ENCODE measurements around the gene PTPRE. TPM values are rescaled to one million over a fixed set of nuclear protein-coding genes. Genes with fewer than 3 reads are reported as not detected.

PTPRE gene
- total RNA-seq, 1 experiment from 2014 or later = 20.4 TPM

DNA sequence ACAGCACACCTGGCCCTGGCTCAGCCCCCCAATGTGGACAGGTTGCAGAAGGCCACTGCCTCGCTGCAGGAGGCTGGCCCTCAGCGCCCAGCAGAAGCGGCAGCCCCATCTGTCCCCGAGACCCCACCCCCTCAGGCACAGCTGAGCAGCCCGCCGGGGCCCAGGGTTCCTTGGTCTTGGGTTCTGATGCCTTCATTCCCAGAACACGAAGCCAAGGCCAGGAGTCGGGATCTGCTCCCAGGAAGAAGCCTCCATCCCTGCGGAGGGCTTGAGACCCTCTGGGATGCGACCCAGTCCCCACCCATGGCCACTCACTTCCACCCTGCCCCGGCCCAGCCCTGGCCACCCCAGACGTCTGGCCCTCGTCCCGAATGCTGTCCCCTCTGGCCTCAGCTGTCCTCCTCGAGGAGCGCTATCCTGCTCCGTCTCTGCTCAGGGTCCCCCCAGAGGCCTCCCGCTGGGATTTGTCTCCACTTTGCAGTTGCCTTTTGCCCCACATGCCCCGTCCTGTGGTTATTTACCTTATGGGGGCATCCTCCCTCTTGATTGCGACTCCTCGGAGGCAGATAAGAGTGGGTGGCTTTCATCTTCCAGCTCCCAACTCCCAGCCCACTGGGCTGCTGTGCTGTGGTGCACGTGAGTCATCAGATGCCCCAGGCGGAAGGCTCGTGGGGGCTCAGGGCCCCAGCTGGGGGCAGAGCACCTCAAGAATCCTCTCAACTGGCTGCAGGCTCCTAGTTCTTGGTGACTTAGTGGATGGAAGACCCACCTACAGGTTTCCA, 121.8 kb downstream of the PTPRE start:
- Histone ChIP-seq H3K9ac (ENCODE audit: low read length) (no peak overlapping the region), H2AFZ (ENCODE audit: low read length) (no peak overlapping the region), H3K9me3 (ENCODE audit: low read length) (no peaks in the 10 kb centered on the region), H3K4me2 (ENCODE audit: low read depth, low read length, poor library complexity, severe bottlenecking) (no peak overlapping the region), H3K4me1 (ENCODE audit: low read length) (peaks cover 6% of the 10 kb centered on the region; the same call in 1 of the 2 replicates), H3K79me2 (ENCODE audit: low read length) (no peaks in the 10 kb centered on the region), H3K27ac (ENCODE audit: low read length) (no peak overlapping the region), H3K4me3 (ENCODE audit: low read length) (no peak overlapping the region), H3K36me3 (ENCODE audit: insufficient read depth, low read length) (no peaks in the 10 kb centered on the region), H4K20me1 (ENCODE audit: insufficient read depth, low read depth, low read length) (no peaks in the 10 kb centered on the region), H3K9me2 (replicated peaks; ENCODE audit: insufficient read depth, low read length) (no peaks in the 10 kb centered on the region), H3K27me3 (ENCODE audit: low read length) (no peaks in the 10 kb centered on the region)
- no peak for DNase-seq

DNA sequence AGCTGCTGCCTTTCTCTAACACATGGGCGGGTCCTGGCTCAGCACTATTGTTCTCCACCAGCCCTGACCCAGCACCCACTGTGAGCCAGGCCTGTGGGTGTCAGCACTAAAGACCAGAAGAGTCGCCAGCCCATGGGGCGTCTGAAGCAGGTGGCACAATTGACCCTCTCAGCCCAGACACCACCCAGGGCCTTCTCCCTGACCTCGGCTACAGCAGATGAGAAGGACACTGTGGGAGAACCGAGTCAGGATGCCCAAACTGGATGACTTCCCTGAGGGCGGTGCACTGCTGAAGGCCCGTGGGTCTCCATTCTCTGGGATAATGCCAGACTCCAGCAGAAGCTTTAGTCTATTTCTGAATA, 122.4 kb downstream of the PTPRE start:
- H4K20me1 ChIP-seq (ENCODE audit: insufficient read depth, low read depth, low read length) = no peaks in the 10 kb centered on the region

DNA sequence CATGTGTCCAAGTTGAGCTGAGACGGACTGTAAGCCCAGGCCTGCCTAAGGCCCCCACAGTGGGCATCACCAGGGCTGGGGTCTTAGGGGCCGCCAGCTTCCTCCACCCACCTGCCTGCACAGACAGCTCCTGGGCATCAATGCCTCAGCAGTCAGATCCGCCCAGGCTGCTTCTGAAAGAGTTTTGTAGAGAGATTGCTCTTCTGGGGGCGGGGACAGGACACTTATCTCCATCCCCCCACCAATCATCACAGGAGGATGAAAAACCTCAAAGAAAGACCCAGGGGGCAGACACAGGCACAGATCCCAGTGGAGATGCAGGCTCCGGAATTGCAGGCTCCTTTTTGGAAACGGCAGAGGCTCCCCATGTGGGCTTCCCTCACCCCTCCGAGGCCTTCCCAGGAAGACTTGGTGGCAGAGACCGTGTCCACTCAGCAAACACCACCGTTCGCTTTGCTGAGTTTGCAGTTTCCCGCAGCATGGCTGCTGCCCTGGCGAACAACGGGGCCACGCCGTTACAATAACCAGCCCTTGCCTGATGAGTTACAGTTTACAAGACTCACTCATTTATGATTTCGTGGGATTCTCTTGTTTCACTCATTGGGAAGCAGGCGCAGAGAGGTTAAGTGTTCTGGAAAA, 122.9 kb downstream of the PTPRE start:
- Histone ChIP-seq H3K4me2 (ENCODE audit: low read depth, low read length, poor library complexity, severe bottlenecking) (no peak overlapping the region), H3K9me3 (ENCODE audit: low read length) (no peaks in the 10 kb centered on the region), H3K36me3 (ENCODE audit: insufficient read depth, low read length) (no peaks in the 10 kb centered on the region), H3K4me1 (ENCODE audit: low read length) (peaks cover 6% of the 10 kb centered on the region; the same call in 1 of the 2 replicates), H3K27me3 (ENCODE audit: low read length) (no peaks in the 10 kb centered on the region), H2AFZ (ENCODE audit: low read length) (no peak overlapping the region), H3K9ac (ENCODE audit: low read length) (no peak overlapping the region), H4K20me1 (ENCODE audit: insufficient read depth, low read depth, low read length) (no peaks in the 10 kb centered on the region), H3K27ac (ENCODE audit: low read length) (no peak overlapping the region), H3K4me3 (ENCODE audit: low read length) (no peak overlapping the region), H3K9me2 (replicated peaks; ENCODE audit: insufficient read depth, low read length) (no peaks in the 10 kb centered on the region), H3K79me2 (ENCODE audit: low read length) (no peaks in the 10 kb centered on the region)
- no peak for DNase-seq

More for the DNA sequence above, 122.4 kb downstream of the PTPRE start:
- Histone ChIP-seq H3K27ac (ENCODE audit: low read length) (no peak overlapping the region), H3K9ac (ENCODE audit: low read length) (no peak overlapping the region), H3K4me3 (ENCODE audit: low read length) (no peak overlapping the region), H2AFZ (ENCODE audit: low read length) (no peak overlapping the region), H3K9me3 (ENCODE audit: low read length) (no peaks in the 10 kb centered on the region), H3K4me1 (ENCODE audit: low read length) (peaks cover 6% of the 10 kb centered on the region; the same call in 1 of the 2 replicates), H3K27me3 (ENCODE audit: low read length) (no peaks in the 10 kb centered on the region), H3K36me3 (ENCODE audit: insufficient read depth, low read length) (no peaks in the 10 kb centered on the region), H3K79me2 (ENCODE audit: low read length) (no peaks in the 10 kb centered on the region), H3K9me2 (replicated peaks; ENCODE audit: insufficient read depth, low read length) (no peaks in the 10 kb centered on the region), H3K4me2 (ENCODE audit: low read depth, low read length, poor library complexity, severe bottlenecking) (no peak overlapping the region)
- no peak for DNase-seq

DNA sequence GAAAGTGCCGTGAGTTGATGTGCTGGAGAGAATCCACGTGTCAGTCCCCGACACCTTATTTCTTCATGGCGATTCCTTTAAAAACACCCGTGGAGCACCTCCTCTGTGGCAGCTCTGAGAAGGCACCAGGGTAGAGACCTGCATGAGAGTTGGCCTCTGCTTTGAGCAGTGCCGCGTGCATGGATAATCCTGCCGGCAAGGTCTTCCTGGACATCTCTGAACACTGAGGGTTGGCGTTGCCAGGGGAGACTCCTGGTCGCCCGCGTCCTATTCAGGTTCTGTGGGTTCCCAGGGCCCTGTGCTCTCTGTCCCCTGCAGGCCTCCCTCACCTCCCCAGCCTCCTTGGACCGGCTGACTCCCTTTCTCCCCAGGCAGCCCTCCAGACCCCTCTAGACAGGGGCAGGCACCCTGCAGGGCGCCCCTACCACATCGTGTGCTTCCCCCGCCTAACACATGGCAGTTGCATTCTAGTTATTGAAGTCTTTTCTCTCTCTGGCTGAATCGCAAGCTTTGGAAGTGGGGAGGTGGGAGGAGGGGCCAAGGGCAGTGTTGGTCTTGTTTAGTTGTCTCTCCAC, 123.7 kb downstream of the PTPRE start:
- Histone ChIP-seq H3K9me3 (ENCODE audit: low read length) (no peaks in the 10 kb centered on the region), H3K4me3 (ENCODE audit: low read length) (no peak overlapping the region), H2AFZ (ENCODE audit: low read length) (no peak overlapping the region), H3K79me2 (ENCODE audit: low read length) (no peaks in the 10 kb centered on the region), H3K9me2 (replicated peaks; ENCODE audit: insufficient read depth, low read length) (no peaks in the 10 kb centered on the region), H3K9ac (ENCODE audit: low read length) (no peak overlapping the region), H3K27ac (ENCODE audit: low read length) (no peak overlapping the region), H3K36me3 (ENCODE audit: insufficient read depth, low read length) (no peaks in the 10 kb centered on the region), H3K4me1 (ENCODE audit: low read length) (peaks cover 6% of the 10 kb centered on the region; the same call in 1 of the 2 replicates), H3K27me3 (ENCODE audit: low read length) (no peaks in the 10 kb centered on the region), H4K20me1 (ENCODE audit: insufficient read depth, low read depth, low read length) (no peaks in the 10 kb centered on the region), H3K4me2 (ENCODE audit: low read depth, low read length, poor library complexity, severe bottlenecking) (no peak overlapping the region)
- no peak for DNase-seq

DNA sequence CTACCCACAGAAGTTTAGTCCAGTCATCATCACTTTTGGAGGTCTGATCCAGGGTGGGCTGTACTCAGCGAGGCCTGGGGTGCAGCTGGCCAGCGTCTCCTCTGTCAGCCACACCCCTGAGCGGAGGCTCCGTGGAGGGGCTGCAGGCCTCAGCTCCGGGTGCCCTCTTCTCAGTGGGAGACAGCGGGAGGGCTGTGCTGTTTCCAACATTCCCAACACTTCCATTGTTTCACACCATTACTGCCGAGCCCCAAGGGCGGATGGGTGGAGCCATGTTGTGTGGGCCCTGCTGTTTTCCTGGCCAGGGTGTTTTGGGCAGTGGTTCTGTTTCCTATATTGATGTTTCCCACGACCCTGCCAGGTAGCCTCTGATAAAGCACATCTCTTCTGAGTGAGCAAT, 124.3 kb downstream of the PTPRE start:
- DNase-seq = no peak
- no peaks in the 10 kb centered on the region for H4K20me1 ChIP-seq (ENCODE audit: insufficient read depth, low read depth, low read length)
- H2AFZ ChIP-seq (ENCODE audit: low read length) = no peak overlapping the region
- no peaks in the 10 kb centered on the region for H3K9me3 ChIP-seq (ENCODE audit: low read length)
- no peak overlapping the region for H3K27ac ChIP-seq (ENCODE audit: low read length)
- peaks cover 6% of the 10 kb centered on the region; the same call in 1 of the 2 replicates for H3K4me1 ChIP-seq (ENCODE audit: low read length)
- no peaks in the 10 kb centered on the region for H3K9me2 ChIP-seq (replicated peaks; ENCODE audit: insufficient read depth, low read length)
- H3K4me2 ChIP-seq (ENCODE audit: low read depth, low read length, poor library complexity, severe bottlenecking) = no peak overlapping the region
- no peak overlapping the region for H3K4me3 ChIP-seq (ENCODE audit: low read length)
- no peaks in the 10 kb centered on the region for H3K36me3 ChIP-seq (ENCODE audit: insufficient read depth, low read length)
- H3K79me2 ChIP-seq (ENCODE audit: low read length) = no peaks in the 10 kb centered on the region
- no peak overlapping the region for H3K9ac ChIP-seq (ENCODE audit: low read length)
- H3K27me3 ChIP-seq (ENCODE audit: low read length) = no peaks in the 10 kb centered on the region

DNA sequence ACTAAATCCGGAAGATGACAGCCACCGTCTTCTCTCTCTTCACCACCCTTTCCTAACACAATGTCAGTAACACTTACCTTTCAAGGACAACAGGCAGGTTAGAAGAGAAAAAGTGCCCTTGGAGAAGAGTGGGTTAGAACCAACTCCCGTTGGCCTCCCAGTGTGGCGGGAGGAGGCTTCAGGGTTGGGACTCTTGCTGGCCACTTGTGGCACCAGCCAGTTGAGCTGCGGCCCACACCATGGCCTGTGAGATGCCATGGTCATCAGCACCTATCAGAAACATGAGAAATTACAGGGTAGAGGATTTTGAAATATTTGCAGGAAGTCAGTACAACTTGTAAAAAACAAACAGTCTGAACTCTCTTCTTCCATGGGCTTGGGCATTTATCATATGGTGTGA, 125.6 kb downstream of the PTPRE start:
- no peak for DNase-seq
- no peak overlapping the region for H3K4me3 ChIP-seq (ENCODE audit: low read length)
- peaks cover 6% of the 10 kb centered on the region; the same call in 1 of the 2 replicates for H3K4me1 ChIP-seq (ENCODE audit: low read length)
- no peaks in the 10 kb centered on the region for H3K9me2 ChIP-seq (replicated peaks; ENCODE audit: insufficient read depth, low read length)
- no peaks in the 10 kb centered on the region for H3K36me3 ChIP-seq (ENCODE audit: insufficient read depth, low read length)
- H3K9ac ChIP-seq (ENCODE audit: low read length) = no peak overlapping the region
- no peaks in the 10 kb centered on the region for H3K9me3 ChIP-seq (ENCODE audit: low read length)
- no peaks in the 10 kb centered on the region for H3K27me3 ChIP-seq (ENCODE audit: low read length)
- no peaks in the 10 kb centered on the region for H3K79me2 ChIP-seq (ENCODE audit: low read length)
- no peak overlapping the region for H2AFZ ChIP-seq (ENCODE audit: low read length)
- H3K4me2 ChIP-seq (ENCODE audit: low read depth, low read length, poor library complexity, severe bottlenecking) = no peak overlapping the region
- no peaks in the 10 kb centered on the region for H4K20me1 ChIP-seq (ENCODE audit: insufficient read depth, low read depth, low read length)
- no peak overlapping the region for H3K27ac ChIP-seq (ENCODE audit: low read length)

DNA sequence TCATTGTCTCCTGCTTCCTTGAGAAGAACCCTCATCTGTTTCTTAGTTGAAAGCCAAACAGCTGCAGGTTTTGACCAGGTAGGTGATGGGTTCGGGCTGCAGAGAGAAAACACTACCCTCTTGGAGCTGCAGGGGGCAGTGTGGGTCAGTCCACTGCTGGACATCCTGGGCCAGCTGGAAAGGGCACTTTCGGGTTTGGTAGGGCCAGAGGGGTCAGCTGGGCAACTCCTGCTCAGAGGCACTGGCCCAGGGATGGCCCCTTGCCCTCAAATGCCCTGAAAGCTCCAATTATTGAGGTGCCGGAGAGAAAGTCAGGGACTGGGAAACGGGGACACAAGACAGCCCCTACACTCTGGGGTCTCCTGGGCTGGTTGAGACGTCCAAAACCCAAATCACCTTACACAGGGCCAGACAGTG, 128.7 kb downstream of the PTPRE start:
- H3K9me2 ChIP-seq (replicated peaks; ENCODE audit: insufficient read depth, low read length) = no peaks in the 10 kb centered on the region
- no peaks in the 10 kb centered on the region for H3K36me3 ChIP-seq (ENCODE audit: insufficient read depth, low read length)
- H3K4me2 ChIP-seq (ENCODE audit: low read depth, low read length, poor library complexity, severe bottlenecking) = no peak overlapping the region
- peak; percentile 73 for DNase-seq
- no peak overlapping the region for H3K9ac ChIP-seq (ENCODE audit: low read length)
- peaks cover 6% of the 10 kb centered on the region; the same call in 1 of the 2 replicates for H3K4me1 ChIP-seq (ENCODE audit: low read length)
- no peak overlapping the region for H2AFZ ChIP-seq (ENCODE audit: low read length)
- no peak overlapping the region for H3K27ac ChIP-seq (ENCODE audit: low read length)
- no peaks in the 10 kb centered on the region for H3K79me2 ChIP-seq (ENCODE audit: low read length)
- H3K9me3 ChIP-seq (ENCODE audit: low read length) = no peaks in the 10 kb centered on the region
- H4K20me1 ChIP-seq (ENCODE audit: insufficient read depth, low read depth, low read length) = no peaks in the 10 kb centered on the region
- H3K4me3 ChIP-seq (ENCODE audit: low read length) = no peak overlapping the region
- H3K27me3 ChIP-seq (ENCODE audit: low read length) = no peaks in the 10 kb centered on the region

DNA sequence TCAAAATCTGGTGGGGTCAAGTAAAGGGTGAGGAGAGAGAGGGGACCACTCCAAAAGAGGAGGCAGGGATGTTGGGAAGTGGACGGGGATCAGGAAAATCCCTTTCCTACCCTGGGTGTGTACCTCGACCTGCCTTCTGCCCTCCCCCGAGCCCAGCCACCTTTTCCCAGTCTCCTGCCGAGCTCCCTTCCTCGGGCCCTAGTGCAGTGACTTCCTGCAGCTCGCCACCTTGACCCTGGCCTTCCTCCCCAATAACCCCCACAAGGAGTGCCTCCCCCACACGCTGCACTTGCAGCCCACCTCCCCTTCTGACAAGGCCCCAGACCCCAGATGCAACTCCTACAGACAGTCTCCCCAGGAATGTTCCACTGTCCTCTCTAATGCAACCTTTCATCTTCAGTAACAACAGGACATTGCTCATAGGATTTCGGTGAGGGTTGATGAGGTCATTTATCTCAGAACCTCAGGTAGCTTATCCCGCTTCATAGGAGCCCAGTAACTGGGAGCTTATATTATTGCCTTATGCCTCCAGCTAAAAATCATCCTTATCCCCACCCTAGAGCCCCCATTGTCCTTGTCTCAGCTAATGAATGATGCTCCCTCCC, 129.2 kb downstream of the PTPRE start:
- no peak overlapping the region for H2AFZ ChIP-seq (ENCODE audit: low read length)
- H3K4me2 ChIP-seq (ENCODE audit: low read depth, low read length, poor library complexity, severe bottlenecking) = no peak overlapping the region
- H3K79me2 ChIP-seq (ENCODE audit: low read length) = no peaks in the 10 kb centered on the region
- H3K27me3 ChIP-seq (ENCODE audit: low read length) = no peaks in the 10 kb centered on the region
- no peaks in the 10 kb centered on the region for H3K9me3 ChIP-seq (ENCODE audit: low read length)
- no peak overlapping the region for H3K9ac ChIP-seq (ENCODE audit: low read length)
- no peaks in the 10 kb centered on the region for H4K20me1 ChIP-seq (ENCODE audit: insufficient read depth, low read depth, low read length)
- no peak overlapping the region for H3K4me3 ChIP-seq (ENCODE audit: low read length)
- DNase-seq = no peak
- H3K36me3 ChIP-seq (ENCODE audit: insufficient read depth, low read length) = no peaks in the 10 kb centered on the region
- peaks cover 6% of the 10 kb centered on the region; the same call in 1 of the 2 replicates for H3K4me1 ChIP-seq (ENCODE audit: low read length)
- H3K9me2 ChIP-seq (replicated peaks; ENCODE audit: insufficient read depth, low read length) = no peaks in the 10 kb centered on the region
- no peak overlapping the region for H3K27ac ChIP-seq (ENCODE audit: low read length)
